IMR-90 (cell line): ENCODE results near the gene FAM25A. TPM values are rescaled to one million over a fixed set of nuclear protein-coding genes. Genes with fewer than 3 reads are reported as not detected.

Experiments
- ATAC-seq: fragments of 200-7000 bp; cut with Tn5 transposase; 2 replicates; pipeline ENCODE4 v1.9.1; 2020; ENCODE audit warnings: low read depth, mild to moderate bottlenecking, moderate library complexity
- BruUV-seq: library from RNA; stranded (reverse); fragments of 400-500 nt; replicated peaks from 2 replicates; lab custom pipeline; 2021; lab: Mats Ljungman, UMichigan
- CTCF ChIA-PET: fragments of 300-600 bp; formaldehyde crosslinking; extraction: SDS; loops from one replicate; lab custom pipeline; 2021; ENCODE audit warnings: antibody characterized with exemption; lab: Yijun Ruan, JAX
- POLR2A ChIA-PET: fragments of 300-600 bp; sonication (Branson Sonifier 250); formaldehyde crosslinking; loops from one replicate; lab custom pipeline; 2022; ENCODE audit warnings: antibody characterized with exemption; ENCODE audit not compliant: unreplicated experiment; lab: Charles Lee
- DNase-seq: peaks from one replicate; pipeline ENCODE4 v3.0.0; 2013
- H2AFZ ChIP-seq: replicated peaks from 2 replicates; pipeline ENCODE3; 2013; ENCODE audit warnings: low read length, mild to moderate bottlenecking; ENCODE audit not compliant: poor library complexity
- H2AK5ac ChIP-seq: 2 replicates; pipeline ENCODE4 v1.6.1; 2013; ENCODE audit warnings: low read depth, low read length, inconsistent platforms
- H2AK9ac ChIP-seq: replicated peaks from 2 replicates; pipeline ENCODE3; 2013; ENCODE audit warnings: mild to moderate bottlenecking, low read depth, low read length, moderate library complexity; ENCODE audit not compliant: poor library complexity
- H2BK120ac ChIP-seq: 2 replicates; pipeline ENCODE4 v1.6.1; 2013; ENCODE audit warnings: low read depth, low read length, inconsistent platforms
- H2BK15ac ChIP-seq: 3 replicates; pipeline ENCODE4 v1.6.1; 2013; ENCODE audit warnings: low read depth, low read length, inconsistent platforms
- H2BK20ac ChIP-seq: 2 replicates; pipeline ENCODE4 v1.6.1; 2013; ENCODE audit warnings: low read depth, mild to moderate bottlenecking, inconsistent platforms, low read length, moderate library complexity
- H2BK5ac ChIP-seq: 2 replicates; pipeline ENCODE4 v1.6.1; 2013; ENCODE audit warnings: mild to moderate bottlenecking, low read depth, low read length, inconsistent platforms; ENCODE audit not compliant: poor library complexity, severe bottlenecking
- H3K14ac ChIP-seq: replicated peaks from 2 replicates; pipeline ENCODE4 v1.6.1; 2013; ENCODE audit warnings: low read depth, low read length, inconsistent platforms
- H3K18ac ChIP-seq: 2 replicates; pipeline ENCODE4 v1.6.1; 2013; ENCODE audit warnings: low read depth, low read length, control low read depth
- H3K23ac ChIP-seq: 2 replicates; pipeline ENCODE4 v1.6.1; 2013; ENCODE audit warnings: low read depth, low read length, inconsistent platforms
- H3K27ac ChIP-seq: 2 replicates; pipeline ENCODE4 v1.5.1; 2013; ENCODE audit warnings: mild to moderate bottlenecking, control low read depth, low read length; ENCODE audit not compliant: insufficient read depth
- H3K27me3 ChIP-seq: 2 replicates; pipeline ENCODE4 v1.6.1; 2013; ENCODE audit warnings: low read length; ENCODE audit not compliant: control insufficient read depth, insufficient read depth
- H3K36me3 ChIP-seq: 2 replicates; pipeline ENCODE4 v1.6.1; 2013; ENCODE audit warnings: low read length, mixed read lengths; ENCODE audit not compliant: control insufficient read depth, insufficient read depth
- H3K4ac ChIP-seq: 2 replicates; pipeline ENCODE4 v1.6.1; 2013; ENCODE audit warnings: low read depth, low read length, inconsistent platforms
- H3K4me1 ChIP-seq: 2 replicates; pipeline ENCODE4 v1.6.1; 2013; ENCODE audit warnings: low read length, mixed read lengths; ENCODE audit not compliant: control insufficient read depth, insufficient read depth
- H3K4me2 ChIP-seq: 2 replicates; pipeline ENCODE4 v1.6.1; 2013; ENCODE audit warnings: low read depth, mild to moderate bottlenecking, control low read depth, low read length, moderate library complexity
- H3K4me3 ChIP-seq: 2 replicates; pipeline ENCODE4 v1.5.1; 2013; ENCODE audit warnings: low read depth, mild to moderate bottlenecking, control low read depth, low read length, moderate library complexity; ENCODE audit not compliant: insufficient read depth
- H3K56ac ChIP-seq: 2 replicates; pipeline ENCODE4 v1.6.1; 2013; ENCODE audit warnings: low read length, inconsistent platforms; ENCODE audit not compliant: insufficient read depth; ENCODE audit errors: extremely low read depth
- H3K79me1 ChIP-seq, 2 experiments: 2 replicates each; pipeline ENCODE4 v1.6.1; 2013; ENCODE audit warnings: low read length in 2 of 2, inconsistent platforms in 1 of 2, low read depth in 1 of 2
- H3K9ac ChIP-seq: 2 replicates; pipeline ENCODE4 v1.6.1; 2013; ENCODE audit warnings: low read depth, low read length, control low read depth
- H3K9me1 ChIP-seq: 2 replicates; pipeline ENCODE4 v1.6.1; 2013; ENCODE audit warnings: low read length, inconsistent platforms; ENCODE audit not compliant: insufficient read depth
- H3K9me3 ChIP-seq: 2 replicates; pipeline ENCODE4 v1.6.1; 2013; ENCODE audit warnings: low read length; ENCODE audit not compliant: control insufficient read depth, insufficient read depth
- H4K20me1 ChIP-seq: 2 replicates; pipeline ENCODE4 v1.6.1; 2013; ENCODE audit warnings: low read length, inconsistent platforms; ENCODE audit not compliant: insufficient read depth
- H4K5ac ChIP-seq: 2 replicates; pipeline ENCODE4 v1.6.1; 2013; ENCODE audit warnings: mild to moderate bottlenecking, low read depth, low read length, control low read depth
- H4K8ac ChIP-seq, 2 experiments: 2 replicates each; pipeline ENCODE4 v1.6.1; 2013; ENCODE audit warnings: low read depth in 2 of 2, low read length in 2 of 2, control low read depth in 1 of 2, inconsistent platforms in 1 of 2
- H4K91ac ChIP-seq: 2 replicates; pipeline ENCODE4 v1.6.1; 2013; ENCODE audit warnings: low read depth, low read length, inconsistent platforms; ENCODE audit not compliant: insufficient read depth
- BHLHE40 ChIP-seq: fragments of 150-350 bp; IDR thresholded peaks from 2 replicates; pipeline ENCODE4 v1.6.1; 2016; ENCODE audit warnings: mild to moderate bottlenecking, low read depth, low read length
- CEBPB ChIP-seq: IDR thresholded peaks from 2 replicates; pipeline ENCODE4 v1.6.1; 2012; ENCODE audit warnings: low read depth, low read length, improper control_type of control experiment
- CHD1 ChIP-seq: IDR thresholded peaks from 2 replicates; pipeline ENCODE4 v1.6.1; 2012; ENCODE audit warnings: low read depth, low read length, improper control_type of control experiment
- FOS ChIP-seq: fragments of 150-350 bp; IDR thresholded peaks from 2 replicates; pipeline ENCODE4 v1.6.1; 2016; ENCODE audit warnings: low read depth, low read length
- MAFK ChIP-seq: IDR thresholded peaks from 2 replicates; pipeline ENCODE4 v1.6.1; 2012; ENCODE audit warnings: low read depth, low read length, improper control_type of control experiment
- MAZ ChIP-seq: IDR thresholded peaks from 2 replicates; pipeline ENCODE4 v1.6.1; 2012; ENCODE audit warnings: low read depth, mild to moderate bottlenecking, low read length, improper control_type of control experiment, moderate library complexity, borderline replicate concordance
- MXI1 ChIP-seq: IDR thresholded peaks from 2 replicates; pipeline ENCODE4 v1.6.1; 2012; ENCODE audit warnings: low read depth, mild to moderate bottlenecking, low read length, moderate library complexity, borderline replicate concordance
- NFE2L2 ChIP-seq: fragments of 150-350 bp; IDR thresholded peaks from 2 replicates; pipeline ENCODE4 v1.6.1; 2016; ENCODE audit warnings: low read depth, mild to moderate bottlenecking, low read length
- POLR2A ChIP-seq: IDR thresholded peaks from 2 replicates; pipeline ENCODE4 v1.6.1; 2012; ENCODE audit warnings: mild to moderate bottlenecking, low read depth, low read length
- RAD21 ChIP-seq: IDR thresholded peaks from 2 replicates; pipeline ENCODE4 v1.6.1; 2012; ENCODE audit warnings: low read length, improper control_type of control experiment
- RCOR1 ChIP-seq: IDR thresholded peaks from 2 replicates; pipeline ENCODE4 v1.6.1; 2012; ENCODE audit warnings: mild to moderate bottlenecking, low read length, improper control_type of control experiment; ENCODE audit not compliant: insufficient replicate concordance
- RFX5 ChIP-seq: IDR thresholded peaks from 2 replicates; pipeline ENCODE4 v1.8.0; 2012; ENCODE audit warnings: low read depth, mild to moderate bottlenecking, low read length, moderate library complexity
- SMC3 ChIP-seq: fragments of 150-350 bp; IDR thresholded peaks from 2 replicates; pipeline ENCODE4 v1.6.1; 2016; ENCODE audit warnings: low read depth, mild to moderate bottlenecking, antibody characterized with exemption, low read length, moderate library complexity
- WGBS, 2 experiments: methylation state at CpG; one replicate each; pipeline versions ENCODE4 v1.1.5 to v1.1.7; 2013; ENCODE audit warnings: missing lambda C conversion rate in 2 of 2; ENCODE audit not compliant: insufficient read length in 1 of 2; ENCODE audit errors: extremely low coverage in 2 of 2; 5-methylcytosine and 5-hydroxymethylcytosine counted together
- dilution Hi-C: fragments of 300-500 bp; cut with HindIII; formaldehyde crosslinking; loops from one replicate; pipeline ENCODE4 v1.14.3; 2018; ENCODE audit warnings: low sequenced_read_pairs; ENCODE audit not compliant: unreplicated experiment
- in situ Hi-C: fragments of 300-500 bp; cut with MboI; formaldehyde crosslinking; loops from 3 replicates; pipeline ENCODE4 v1.14.3; 2019; ENCODE audit warnings: low sequenced_read_pairs, inconsistent platforms, mixed read lengths
- intact Hi-C: fragments of 100-400 bp; cut with micrococcal nuclease; formaldehyde crosslinking; loops from 2 replicates; pipeline ENCODE4 v1.10.0; 2022
- polyA plus RNA-seq, 3 experiments: library from polyadenylated mRNA; depleted of rRNA; stranded (reverse); fragments of >200 nt; gene quantifications; 2 replicates each; pipeline ENCODE4 v1.2.3, GENCODE V29; 2012; ENCODE audit warnings: low replicate concordance in 1 of 3
- total RNA-seq: library from RNA; depleted of rRNA; stranded (reverse); fragments of >200 nt; gene quantifications from 2 replicates; pipeline ENCODE4 v1.2.3, GENCODE V29; 2012
- TF ChIP-seq, protein P1 (sequence below): fragments of 150-350 bp; IDR thresholded peaks from 2 replicates; pipeline ENCODE4 v1.6.1; 2016; ENCODE audit warnings: low read depth, mild to moderate bottlenecking, low read length, moderate library complexity, borderline replicate concordance
- TF ChIP-seq, protein P2 (sequence below): conservative IDR thresholded peaks from 2 replicates; pipeline ENCODE4 v1.5.1; 2012; ENCODE audit warnings: mild to moderate bottlenecking, low read depth, low read length, improper control_type of control experiment
- TF ChIP-seq, protein P3 (sequence below): fragments of 150-350 bp; IDR thresholded peaks from 2 replicates; pipeline ENCODE4 v1.6.1; 2017; ENCODE audit warnings: mild to moderate bottlenecking, antibody characterized with exemption, low read length, low read depth

FAM25A gene
- total and polyA plus RNA-seq, 2 of the 4 experiments (the other 2 are of a cell fraction) = not detected

DNA sequence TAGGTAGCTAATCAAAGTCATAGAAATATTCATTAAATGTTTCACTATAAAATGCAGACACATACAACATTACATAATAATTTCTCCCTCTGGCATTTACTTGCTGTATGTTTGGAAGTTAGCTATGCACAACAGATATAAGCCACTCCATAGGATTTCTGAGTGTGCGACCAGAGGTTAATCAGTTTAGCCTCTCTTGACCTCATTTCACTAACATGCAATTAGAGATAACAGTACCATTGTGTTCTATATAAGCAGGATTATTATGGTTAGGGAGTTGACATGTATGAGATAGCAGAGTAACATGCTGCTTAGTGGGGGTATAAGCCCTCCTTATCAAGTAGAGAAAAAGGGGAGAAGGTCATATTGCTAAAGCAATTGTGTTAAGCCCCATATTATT lies 48.2 kb downstream of the FAM25A start:
- TF ChIP-seq RFX5 (no peak), RAD21 (no peak), MAZ (no peak), CHD1 (no peak), POLR2A (no peak), RCOR1 (no peak), SMC3 (no peak), NFE2L2 (no peak), FOS (no peak), MXI1 (no peak), CEBPB (no peak), MAFK (no peak), BHLHE40 (no peak)
- TF ChIP-seq, protein P1, sequence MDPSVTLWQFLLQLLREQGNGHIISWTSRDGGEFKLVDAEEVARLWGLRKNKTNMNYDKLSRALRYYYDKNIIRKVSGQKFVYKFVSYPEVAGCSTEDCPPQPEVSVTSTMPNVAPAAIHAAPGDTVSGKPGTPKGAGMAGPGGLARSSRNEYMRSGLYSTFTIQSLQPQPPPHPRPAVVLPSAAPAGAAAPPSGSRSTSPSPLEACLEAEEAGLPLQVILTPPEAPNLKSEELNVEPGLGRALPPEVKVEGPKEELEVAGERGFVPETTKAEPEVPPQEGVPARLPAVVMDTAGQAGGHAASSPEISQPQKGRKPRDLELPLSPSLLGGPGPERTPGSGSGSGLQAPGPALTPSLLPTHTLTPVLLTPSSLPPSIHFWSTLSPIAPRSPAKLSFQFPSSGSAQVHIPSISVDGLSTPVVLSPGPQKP = no peak
- TF ChIP-seq, protein P2, sequence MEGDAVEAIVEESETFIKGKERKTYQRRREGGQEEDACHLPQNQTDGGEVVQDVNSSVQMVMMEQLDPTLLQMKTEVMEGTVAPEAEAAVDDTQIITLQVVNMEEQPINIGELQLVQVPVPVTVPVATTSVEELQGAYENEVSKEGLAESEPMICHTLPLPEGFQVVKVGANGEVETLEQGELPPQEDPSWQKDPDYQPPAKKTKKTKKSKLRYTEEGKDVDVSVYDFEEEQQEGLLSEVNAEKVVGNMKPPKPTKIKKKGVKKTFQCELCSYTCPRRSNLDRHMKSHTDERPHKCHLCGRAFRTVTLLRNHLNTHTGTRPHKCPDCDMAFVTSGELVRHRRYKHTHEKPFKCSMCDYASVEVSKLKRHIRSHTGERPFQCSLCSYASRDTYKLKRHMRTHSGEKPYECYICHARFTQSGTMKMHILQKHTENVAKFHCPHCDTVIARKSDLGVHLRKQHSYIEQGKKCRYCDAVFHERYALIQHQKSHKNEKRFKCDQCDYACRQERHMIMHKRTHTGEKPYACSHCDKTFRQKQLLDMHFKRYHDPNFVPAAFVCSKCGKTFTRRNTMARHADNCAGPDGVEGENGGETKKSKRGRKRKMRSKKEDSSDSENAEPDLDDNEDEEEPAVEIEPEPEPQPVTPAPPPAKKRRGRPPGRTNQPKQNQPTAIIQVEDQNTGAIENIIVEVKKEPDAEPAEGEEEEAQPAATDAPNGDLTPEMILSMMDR = no peak
- TF ChIP-seq, protein P3, sequence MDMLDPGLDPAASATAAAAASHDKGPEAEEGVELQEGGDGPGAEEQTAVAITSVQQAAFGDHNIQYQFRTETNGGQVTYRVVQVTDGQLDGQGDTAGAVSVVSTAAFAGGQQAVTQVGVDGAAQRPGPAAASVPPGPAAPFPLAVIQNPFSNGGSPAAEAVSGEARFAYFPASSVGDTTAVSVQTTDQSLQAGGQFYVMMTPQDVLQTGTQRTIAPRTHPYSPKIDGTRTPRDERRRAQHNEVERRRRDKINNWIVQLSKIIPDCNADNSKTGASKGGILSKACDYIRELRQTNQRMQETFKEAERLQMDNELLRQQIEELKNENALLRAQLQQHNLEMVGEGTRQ = no peak
- H3K9ac ChIP-seq = no peak overlapping the region
- no peak overlapping the region for H3K14ac ChIP-seq
- no TSS peak for BruUV-seq
- no peaks in the 10 kb centered on the region for H4K20me1 ChIP-seq
- WGBS, 2 experiments = no CpG with 5 or more reads among the region's 1 CpG
- H2AK5ac ChIP-seq = no peak overlapping the region
- no peak overlapping the region for H2BK120ac ChIP-seq
- in situ Hi-C loops (no loop called here), dilution Hi-C loops (no loop called here), intact Hi-C loops (no loop called here)
- no peak overlapping the region for H2AK9ac ChIP-seq
- H2AFZ ChIP-seq = no peak overlapping the region
- no peak overlapping the region for H4K8ac ChIP-seq
- H2BK15ac ChIP-seq = no peak overlapping the region
- no peak overlapping the region for H3K4me2 ChIP-seq
- no peak for ATAC-seq
- H3K79me1 ChIP-seq = peaks cover 7 to 13% of the 10 kb centered on the region in 2 experiments; a peak in 2 of 4 replicates
- no peaks in the 10 kb centered on the region for H3K4me1 ChIP-seq
- CTCF ChIA-PET = no interaction called here
- no peaks in the 10 kb centered on the region for H3K9me1 ChIP-seq
- no peak overlapping the region for H3K4ac ChIP-seq
- H2BK5ac ChIP-seq = no peak overlapping the region
- no peak overlapping the region for H3K4me3 ChIP-seq
- no peak overlapping the region for H3K18ac ChIP-seq
- DNase-seq = no peak
- POLR2A ChIA-PET = no interaction called here
- no peaks in the 10 kb centered on the region for H3K9me3 ChIP-seq
- peaks cover 42% of the 10 kb centered on the region for H3K36me3 ChIP-seq
- no peak overlapping the region for H4K91ac ChIP-seq
- H3K27ac ChIP-seq = no peak overlapping the region
- H3K56ac ChIP-seq = no peak overlapping the region
- no peak overlapping the region for H3K23ac ChIP-seq
- no peak overlapping the region for H2BK20ac ChIP-seq
- H3K27me3 ChIP-seq = no peaks in the 10 kb centered on the region
- H4K5ac ChIP-seq = no peak overlapping the region
